Mesendoderm (in vitro differentiated cells): ENCODE data around the gene ACTR5.

Source experiments
- DNase-seq: peaks from one replicate; pipeline ENCODE4 v3.0.0; 2013
- H2AK5ac ChIP-seq: 2 replicates; pipeline ENCODE4 v1.6.1; 2013; ENCODE audit warnings: low read length, inconsistent platforms
- H2BK120ac ChIP-seq: 2 replicates; pipeline ENCODE4 v1.6.1; 2013; ENCODE audit warnings: low read depth, mild to moderate bottlenecking, low read length, moderate library complexity, mixed read lengths
- H2BK15ac ChIP-seq: replicated peaks from 2 replicates; pipeline ENCODE4 v1.6.1; 2013; ENCODE audit warnings: low read depth, mild to moderate bottlenecking, moderate library complexity
- H2BK5ac ChIP-seq: 2 replicates; pipeline ENCODE4 v1.6.1; 2013; ENCODE audit warnings: low read length, inconsistent platforms
- H3K18ac ChIP-seq: 2 replicates; pipeline ENCODE4 v1.6.1; 2013; ENCODE audit warnings: mild to moderate bottlenecking, low read length, mixed read lengths
- H3K23ac ChIP-seq: one replicate; pipeline ENCODE4 v1.6.1; 2013; ENCODE audit warnings: low read length
- H3K27ac ChIP-seq: 2 replicates; pipeline ENCODE4 v1.5.1; 2013; ENCODE audit warnings: low read depth, mild to moderate bottlenecking, inconsistent platforms, low read length, moderate library complexity
- H3K27me3 ChIP-seq: 2 replicates; pipeline ENCODE4 v1.6.1; 2013; ENCODE audit warnings: low read length, control low read depth, mild to moderate bottlenecking, inconsistent platforms; ENCODE audit not compliant: insufficient read depth, poor library complexity
- H3K36me3 ChIP-seq: 2 replicates; pipeline ENCODE4 v1.6.1; 2013; ENCODE audit warnings: low read length, inconsistent platforms; ENCODE audit not compliant: control insufficient read depth, insufficient read depth
- H3K4ac ChIP-seq: one replicate; pipeline ENCODE4 v1.6.1; 2013; ENCODE audit warnings: low read depth, mild to moderate bottlenecking, low read length, moderate library complexity
- H3K4me1 ChIP-seq: 2 replicates; pipeline ENCODE4 v1.6.1; 2013; ENCODE audit warnings: low read depth, low read length, inconsistent platforms; ENCODE audit not compliant: control insufficient read depth
- H3K4me2 ChIP-seq: 2 replicates; pipeline ENCODE4 v1.6.1; 2013; ENCODE audit warnings: low read length
- H3K4me3 ChIP-seq: 2 replicates; pipeline ENCODE4 v1.5.1; 2013; ENCODE audit warnings: mild to moderate bottlenecking, low read length
- H3K56ac ChIP-seq: one replicate; pipeline ENCODE4 v1.6.1; 2013; ENCODE audit warnings: low read length
- H3K79me1 ChIP-seq: 2 replicates; pipeline ENCODE4 v1.6.1; 2013; ENCODE audit warnings: low read length, inconsistent platforms
- H3K79me2 ChIP-seq: 2 replicates; pipeline ENCODE4 v1.6.1; 2013; ENCODE audit warnings: mild to moderate bottlenecking, low read length; ENCODE audit not compliant: control insufficient read depth, insufficient read depth
- H3K9ac ChIP-seq: 2 replicates; pipeline ENCODE4 v1.6.1; 2013; ENCODE audit warnings: low read length, inconsistent platforms
- H4K5ac ChIP-seq: one replicate; pipeline ENCODE4 v1.6.1; 2013; ENCODE audit warnings: low read length
- H4K8ac ChIP-seq: one replicate; pipeline ENCODE4 v1.6.1; 2013; ENCODE audit warnings: low read depth, mild to moderate bottlenecking, control low read depth, low read length, moderate library complexity
- WGBS: extraction: QIAGEN DNeasy Blood & Tissue Kit; methylation state at CpG from one replicate; pipeline ENCODE4 v1.1.7; 2013; ENCODE audit warnings: low lambda C conversion rate, missing lambda C conversion rate; ENCODE audit not compliant: insufficient coverage; ENCODE audit errors: extremely low coverage; 5-methylcytosine and 5-hydroxymethylcytosine counted together

The ACTR5 gene

GRCh38 chr20:38771621-38772020 is 23.4 kb downstream of the ACTR5 start:
- Histone ChIP-seq H3K27me3 (no peaks in the 10 kb centered on the region), H3K27ac (no peak overlapping the region), H3K23ac (no peak overlapping the region), H4K8ac (no peak overlapping the region), H3K4me2 (no peak overlapping the region), H3K4me1 (no peaks in the 10 kb centered on the region), H3K79me2 (no peaks in the 10 kb centered on the region), H3K36me3 (peaks cover 6% of the 10 kb centered on the region), H2AK5ac (no peak overlapping the region), H2BK15ac (no peak overlapping the region), H2BK120ac (no peak overlapping the region), H3K18ac (no peak overlapping the region), H4K5ac (no peak overlapping the region), H3K79me1 (no peaks in the 10 kb centered on the region), H2BK5ac (no peak overlapping the region), H3K4me3 (no peak overlapping the region), H3K56ac (no peak overlapping the region), H3K9ac (no peak overlapping the region), H3K4ac (no peak overlapping the region)
- DNase-seq: no peak
- no CpG with 5 or more reads among the region's 7 CpGs for WGBS

- Histone ChIP-seq H3K36me3 (peaks cover 6% of the 10 kb centered on the region), H3K79me1 (no peaks in the 10 kb centered on the region), H4K8ac (no peak overlapping the region), H3K79me2 (no peaks in the 10 kb centered on the region), H3K27ac (no peak overlapping the region), H2BK120ac (no peak overlapping the region), H4K5ac (no peak overlapping the region), H3K23ac (no peak overlapping the region), H3K4ac (no peak overlapping the region), H2BK15ac (no peak overlapping the region), H3K4me2 (no peak overlapping the region), H3K4me3 (no peak overlapping the region), H3K4me1 (peaks cover 3% of the 10 kb centered on the region), H2BK5ac (no peak overlapping the region), H3K56ac (no peak overlapping the region), H3K27me3 (no peaks in the 10 kb centered on the region), H3K9ac (no peak overlapping the region), H3K18ac (no peak overlapping the region), H2AK5ac (no peak overlapping the region)
- DNase-seq: no peak
- WGBS: no CpG with 5 or more reads among the region's 2 CpGs
Observed at GRCh38 chr20:38774167-38774566, 25.9 kb downstream of the ACTR5 start.

DNA sequence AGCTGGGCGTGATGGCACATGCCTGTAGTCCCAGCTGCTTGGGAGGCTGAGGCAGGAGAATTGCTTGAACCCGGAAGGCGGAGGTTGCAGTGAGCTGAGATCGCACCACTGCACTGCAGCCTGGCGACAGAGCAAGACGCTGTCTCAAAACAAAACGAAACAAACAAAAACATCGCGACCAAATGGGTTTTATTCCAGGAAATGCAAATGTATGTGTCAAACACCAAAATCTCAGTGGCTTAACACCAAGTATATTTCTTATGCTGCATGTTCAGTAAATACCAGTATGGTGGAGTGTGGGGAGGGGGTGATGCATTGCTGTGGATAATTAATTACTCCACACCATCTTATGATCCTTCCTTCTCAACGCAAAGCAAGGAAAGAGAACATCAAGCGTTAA is 28.1 kb downstream of the ACTR5 start:
- peaks cover 5% of the 10 kb centered on the region for H3K4me1 ChIP-seq
- no peak overlapping the region for H3K56ac ChIP-seq
- H2BK120ac ChIP-seq: no peak overlapping the region
- no peak overlapping the region for H2BK15ac ChIP-seq
- no peaks in the 10 kb centered on the region for H3K27me3 ChIP-seq
- H3K27ac ChIP-seq: no peak overlapping the region
- no peak overlapping the region for H3K18ac ChIP-seq
- H3K23ac ChIP-seq: no peak overlapping the region
- DNase-seq: no peak
- WGBS: no CpG with 5 or more reads among the region's 11 CpGs
- no peak overlapping the region for H3K4me3 ChIP-seq
- no peak overlapping the region for H4K5ac ChIP-seq
- peaks cover 4% of the 10 kb centered on the region for H3K36me3 ChIP-seq
- H4K8ac ChIP-seq: no peak overlapping the region
- H2AK5ac ChIP-seq: no peak overlapping the region
- H2BK5ac ChIP-seq: no peak overlapping the region
- H3K4ac ChIP-seq: no peak overlapping the region
- H3K4me2 ChIP-seq: no peak overlapping the region
- no peaks in the 10 kb centered on the region for H3K79me2 ChIP-seq
- H3K79me1 ChIP-seq: no peaks in the 10 kb centered on the region
- no peak overlapping the region for H3K9ac ChIP-seq

DNA sequence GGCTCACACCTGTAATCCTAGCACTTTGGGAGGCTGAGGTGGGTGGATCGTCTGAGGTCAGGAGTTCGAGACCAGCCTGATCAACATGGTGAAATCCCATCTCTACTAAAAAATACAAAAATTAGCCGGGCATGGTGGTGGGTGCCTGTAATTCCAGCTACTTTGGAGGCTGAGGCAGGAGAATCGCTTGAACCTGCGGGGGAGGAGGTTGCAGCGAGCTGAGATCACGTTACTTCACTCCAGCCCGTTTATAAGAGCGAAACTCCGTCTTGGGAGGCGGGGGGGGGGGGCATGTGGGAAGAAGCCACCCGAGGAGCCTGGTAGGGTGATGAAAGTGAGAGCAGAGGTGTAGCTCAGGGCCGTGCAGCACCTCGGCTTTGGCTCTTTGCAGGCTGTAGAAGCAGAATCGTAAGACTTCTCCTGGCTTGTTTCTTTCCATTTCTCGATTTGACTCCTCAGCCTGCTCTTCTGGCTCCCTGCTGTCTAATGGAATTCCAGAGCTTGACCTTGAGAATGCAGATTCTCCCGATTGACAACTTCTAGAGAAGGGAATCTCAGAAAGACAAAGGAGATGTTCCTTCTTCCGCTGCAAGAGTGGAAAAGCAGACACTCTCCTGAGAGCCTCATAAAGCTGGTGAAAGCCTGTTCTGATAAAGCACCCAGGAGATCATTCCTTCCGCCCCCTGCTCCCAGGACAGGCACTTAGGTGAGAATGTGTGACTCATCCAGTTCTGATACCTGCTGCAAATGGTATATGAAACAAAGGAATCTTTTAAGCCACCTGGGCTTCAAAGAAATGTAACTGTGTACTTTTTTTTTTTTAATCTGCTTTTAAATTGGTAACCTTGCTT is 31.2 kb downstream of the ACTR5 start:
- Histone ChIP-seq H3K36me3 (no peaks in the 10 kb centered on the region), H2AK5ac (no peak overlapping the region), H3K9ac (peak overlapping the region; percentile 50), H3K4me1 (peaks cover 5% of the 10 kb centered on the region), H3K4me2 (peak overlapping the region; percentile 21), H2BK5ac (peak overlapping the region; percentile 76), H3K4me3 (no peak overlapping the region), H3K23ac (no peak overlapping the region), H2BK15ac (no peak overlapping the region), H3K18ac (peak overlapping the region; percentile 69), H3K27me3 (no peaks in the 10 kb centered on the region), H3K79me2 (no peaks in the 10 kb centered on the region), H2BK120ac (no peak overlapping the region), H4K5ac (no peak overlapping the region), H4K8ac (no peak overlapping the region), H3K56ac (peak overlapping the region; percentile 72), H3K79me1 (no peaks in the 10 kb centered on the region), H3K27ac (peak overlapping the region; percentile 95), H3K4ac (peak overlapping the region; percentile 93)
- WGBS: no CpG with 5 or more reads among the region's 19 CpGs
- peak; percentile 97 for DNase-seq

DNA sequence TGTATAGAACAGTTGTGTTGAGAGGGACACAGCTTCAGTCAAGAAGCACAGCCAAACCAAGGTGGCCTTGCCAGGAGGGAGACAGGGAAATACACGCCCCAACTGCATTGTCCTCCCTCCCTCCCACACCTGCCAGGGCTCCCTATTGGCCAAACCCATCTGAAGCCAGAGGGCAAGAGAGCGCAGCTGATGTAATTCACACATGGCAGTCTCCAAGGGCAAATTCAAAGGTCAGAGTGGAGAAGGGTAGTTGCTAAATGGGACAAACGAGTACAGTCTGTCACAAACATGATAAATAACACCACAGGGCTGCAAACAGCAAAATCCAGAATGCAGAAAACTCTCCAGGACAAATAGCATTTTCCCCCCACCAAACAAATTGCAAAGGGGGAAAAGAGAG is 34.0 kb downstream of the ACTR5 start:
- WGBS: no CpG with 5 or more reads among the region's 3 CpGs
- Histone ChIP-seq H3K9ac (no peak overlapping the region), H3K4ac (no peak overlapping the region), H3K36me3 (no peaks in the 10 kb centered on the region), H3K4me2 (no peak overlapping the region), H3K27me3 (no peaks in the 10 kb centered on the region), H3K79me2 (no peaks in the 10 kb centered on the region), H4K5ac (no peak overlapping the region), H2AK5ac (peak overlapping the region; percentile 19), H3K4me1 (peaks cover 5% of the 10 kb centered on the region), H3K4me3 (no peak overlapping the region), H3K56ac (no peak overlapping the region), H3K79me1 (no peaks in the 10 kb centered on the region), H4K8ac (no peak overlapping the region), H3K23ac (no peak overlapping the region), H3K18ac (no peak overlapping the region), H2BK15ac (no peak overlapping the region), H2BK5ac (no peak overlapping the region), H2BK120ac (no peak overlapping the region), H3K27ac (no peak overlapping the region)
- no peak for DNase-seq

GRCh38 chr20:38787870-38788269 is 39.6 kb downstream of the ACTR5 start:
- Histone ChIP-seq H3K4me2 (no peak overlapping the region), H4K8ac (no peak overlapping the region), H3K4me1 (no peaks in the 10 kb centered on the region), H2BK120ac (no peak overlapping the region), H3K4ac (no peak overlapping the region), H3K27ac (no peak overlapping the region), H3K4me3 (no peak overlapping the region), H3K56ac (no peak overlapping the region), H3K23ac (no peak overlapping the region), H4K5ac (no peak overlapping the region), H3K27me3 (no peaks in the 10 kb centered on the region), H3K18ac (no peak overlapping the region), H3K79me1 (no peaks in the 10 kb centered on the region), H2BK15ac (no peak overlapping the region), H3K36me3 (no peaks in the 10 kb centered on the region), H2AK5ac (no peak overlapping the region), H3K9ac (no peak overlapping the region), H2BK5ac (no peak overlapping the region), H3K79me2 (no peaks in the 10 kb centered on the region)
- no peak for DNase-seq
- WGBS: no CpG with 5 or more reads among the region's 7 CpGs
